ENCODE results near the gene MTHFD2L.

The MTHFD2L gene

DNA sequence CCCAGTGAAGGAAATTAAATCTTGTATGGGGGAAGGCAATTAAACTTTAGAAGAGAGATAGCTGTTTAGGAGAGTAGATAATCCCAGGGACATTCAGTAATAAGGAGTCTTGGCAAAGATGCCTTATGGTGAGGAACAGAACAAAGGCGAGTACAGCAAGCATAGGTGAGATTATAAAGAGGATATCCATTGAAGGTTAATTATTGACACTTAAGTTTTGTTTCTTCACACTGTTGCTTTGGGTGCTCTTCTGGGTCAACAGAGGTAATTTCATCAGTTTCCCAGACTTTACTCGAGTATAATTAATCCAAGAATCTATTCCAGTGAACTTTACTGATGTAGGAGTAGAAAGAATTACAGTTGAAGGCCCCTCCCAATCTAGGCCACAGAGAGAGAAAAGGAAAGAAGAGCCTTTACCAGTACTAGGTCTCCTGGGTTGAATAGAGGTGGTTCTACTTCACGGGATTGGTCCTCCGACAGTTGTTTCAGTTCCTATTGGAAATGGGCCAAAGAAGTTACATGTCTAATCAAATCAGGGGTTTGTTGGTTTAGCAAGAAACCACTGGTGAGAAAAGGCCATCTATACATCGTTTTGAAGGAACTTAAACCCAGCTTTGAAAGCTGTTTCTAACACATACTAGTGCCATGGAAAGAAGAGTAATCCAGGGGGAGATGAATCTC is 177.6 kb downstream of the MTHFD2L start:
- H3K9me3 ChIP-seq (ENCODE audit: control insufficient read depth, insufficient read depth, low read depth, low read length) = no peaks in the 10 kb centered on the region
- H3K4me3 ChIP-seq (ENCODE audit: low read depth, low read length) = no peak overlapping the region
- H3K27ac ChIP-seq (ENCODE audit: extremely low read depth, low read depth, low read length) = no peak overlapping the region
- no peak for TF ChIP-seq ZNF350 (tag by site-specific recombination; IDR thresholded peaks at IDR 0.05)
- TF ChIP-seq ZNF416 (tag by site-specific recombination; IDR thresholded peaks at IDR 0.05) = no peak
- no peak for TF ChIP-seq ZNF707 (tag by site-specific recombination; IDR thresholded peaks at IDR 0.05)
- no peak for TF ChIP-seq ZNF561 (tag by site-specific recombination; IDR thresholded peaks at IDR 0.05; ENCODE audit: borderline replicate concordance)
- TF ChIP-seq, protein P1, sequence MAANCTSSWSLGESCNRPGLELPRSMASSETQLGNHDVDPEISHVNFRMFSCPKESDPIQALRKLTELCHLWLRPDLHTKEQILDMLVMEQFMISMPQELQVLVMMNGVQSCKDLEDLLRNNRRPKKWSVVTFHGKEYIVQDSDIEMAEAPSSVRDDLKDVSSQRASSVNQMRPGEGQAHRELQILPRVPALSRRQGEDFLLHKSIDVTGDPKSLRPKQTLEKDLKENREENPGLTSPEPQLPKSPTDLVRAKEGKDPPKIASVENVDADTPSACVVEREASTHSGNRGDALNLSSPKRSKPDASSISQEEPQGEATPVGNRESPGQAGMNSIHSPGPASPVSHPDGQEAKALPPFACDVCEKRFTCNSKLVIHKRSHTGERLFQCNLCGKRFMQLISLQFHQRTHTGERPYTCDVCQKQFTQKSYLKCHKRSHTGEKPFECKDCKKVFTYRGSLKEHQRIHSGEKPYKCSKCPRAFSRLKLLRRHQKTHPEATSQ (tag by site-specific recombination; IDR thresholded peaks at IDR 0.05) = no peak
- no peak for TF ChIP-seq ZNF138 (tag by site-specific recombination; IDR thresholded peaks at IDR 0.05; ENCODE audit: borderline replicate concordance)
- TF ChIP-seq, protein P2, sequence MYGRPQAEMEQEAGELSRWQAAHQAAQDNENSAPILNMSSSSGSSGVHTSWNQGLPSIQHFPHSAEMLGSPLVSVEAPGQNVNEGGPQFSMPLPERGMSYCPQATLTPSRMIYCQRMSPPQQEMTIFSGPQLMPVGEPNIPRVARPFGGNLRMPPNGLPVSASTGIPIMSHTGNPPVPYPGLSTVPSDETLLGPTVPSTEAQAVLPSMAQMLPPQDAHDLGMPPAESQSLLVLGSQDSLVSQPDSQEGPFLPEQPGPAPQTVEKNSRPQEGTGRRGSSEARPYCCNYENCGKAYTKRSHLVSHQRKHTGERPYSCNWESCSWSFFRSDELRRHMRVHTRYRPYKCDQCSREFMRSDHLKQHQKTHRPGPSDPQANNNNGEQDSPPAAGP (tag by site-specific recombination; IDR thresholded peaks at IDR 0.05) = no peak
- no peak for TF ChIP-seq ZNF658 (tag by site-specific recombination; IDR thresholded peaks at IDR 0.05)
- TF ChIP-seq ZNF654 (tag by site-specific recombination; IDR thresholded peaks at IDR 0.05; ENCODE audit: low read depth) = no peak
- no peak for TF ChIP-seq ZNF354C (tag by site-specific recombination; IDR thresholded peaks at IDR 0.05; ENCODE audit: borderline replicate concordance, low read depth)
- no peak for TF ChIP-seq ZNF121 (tag by site-specific recombination; IDR thresholded peaks at IDR 0.05)
- no peak for TF ChIP-seq ZNF791 (tag by site-specific recombination; IDR thresholded peaks at IDR 0.05)
- TF ChIP-seq ZNF473 (tag by site-specific recombination; IDR thresholded peaks at IDR 0.05) = no peak
- POLR2A ChIA-PET = no interaction called here
- no peaks in the 10 kb centered on the region for H3K36me3 ChIP-seq (ENCODE audit: control insufficient read depth in 2 of 2, insufficient read depth in 1 of 2, low read length in 2 of 2)
- CTCF ChIA-PET = no interaction called here
- no peaks in the 10 kb centered on the region for H3K4me1 ChIP-seq (ENCODE audit: control insufficient read depth, insufficient read depth, low read length)

DNA sequence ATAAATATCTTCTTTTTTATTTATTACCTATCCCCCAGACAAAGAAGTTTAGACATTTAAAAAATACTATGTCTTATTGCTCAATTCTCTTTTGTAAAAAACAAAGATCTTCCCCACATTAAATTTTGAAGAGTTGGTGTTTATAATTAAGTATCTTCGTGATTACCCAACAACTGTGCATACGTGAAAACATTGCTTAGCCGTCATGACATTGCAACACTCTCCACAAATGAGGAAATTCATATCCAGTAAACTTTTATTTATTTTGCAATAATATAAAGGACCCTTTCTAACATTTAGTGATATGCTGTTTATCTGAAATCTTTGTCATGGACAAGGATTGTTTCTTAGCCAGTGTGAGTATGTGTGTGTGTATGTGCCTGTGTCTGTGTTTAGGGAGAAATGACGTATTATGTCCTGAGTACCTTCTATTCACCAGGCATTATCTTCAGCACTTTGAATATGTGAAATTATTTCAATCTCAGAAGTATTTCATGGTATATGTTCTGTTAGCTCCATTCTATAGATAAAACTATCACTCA is 180.9 kb downstream of the MTHFD2L start:
- H3K9me3 ChIP-seq (ENCODE audit: control insufficient read depth, insufficient read depth, low read depth, low read length) = no peaks in the 10 kb centered on the region
- ChIA-PET POLR2A (no interaction called here), CTCF (no interaction called here)
- H3K27ac ChIP-seq (ENCODE audit: extremely low read depth, low read depth, low read length) = no peak overlapping the region
- H3K36me3 ChIP-seq (ENCODE audit: control insufficient read depth in 2 of 2, insufficient read depth in 1 of 2, low read length in 2 of 2) = no peaks in the 10 kb centered on the region
- H3K4me1 ChIP-seq (ENCODE audit: control insufficient read depth, insufficient read depth, low read length) = no peaks in the 10 kb centered on the region
- H3K4me3 ChIP-seq (ENCODE audit: low read depth, low read length) = no peak overlapping the region
- no peak for TF ChIP-seq ZFP3 (tag by site-specific recombination; IDR thresholded peaks at IDR 0.05; ENCODE audit: low read depth)
- TF ChIP-seq ZNF350 (tag by site-specific recombination; IDR thresholded peaks at IDR 0.05) = no peak
- TF ChIP-seq PRDM1 (tag by site-specific recombination; IDR thresholded peaks at IDR 0.05) = no peak
- TF ChIP-seq, protein P3, sequence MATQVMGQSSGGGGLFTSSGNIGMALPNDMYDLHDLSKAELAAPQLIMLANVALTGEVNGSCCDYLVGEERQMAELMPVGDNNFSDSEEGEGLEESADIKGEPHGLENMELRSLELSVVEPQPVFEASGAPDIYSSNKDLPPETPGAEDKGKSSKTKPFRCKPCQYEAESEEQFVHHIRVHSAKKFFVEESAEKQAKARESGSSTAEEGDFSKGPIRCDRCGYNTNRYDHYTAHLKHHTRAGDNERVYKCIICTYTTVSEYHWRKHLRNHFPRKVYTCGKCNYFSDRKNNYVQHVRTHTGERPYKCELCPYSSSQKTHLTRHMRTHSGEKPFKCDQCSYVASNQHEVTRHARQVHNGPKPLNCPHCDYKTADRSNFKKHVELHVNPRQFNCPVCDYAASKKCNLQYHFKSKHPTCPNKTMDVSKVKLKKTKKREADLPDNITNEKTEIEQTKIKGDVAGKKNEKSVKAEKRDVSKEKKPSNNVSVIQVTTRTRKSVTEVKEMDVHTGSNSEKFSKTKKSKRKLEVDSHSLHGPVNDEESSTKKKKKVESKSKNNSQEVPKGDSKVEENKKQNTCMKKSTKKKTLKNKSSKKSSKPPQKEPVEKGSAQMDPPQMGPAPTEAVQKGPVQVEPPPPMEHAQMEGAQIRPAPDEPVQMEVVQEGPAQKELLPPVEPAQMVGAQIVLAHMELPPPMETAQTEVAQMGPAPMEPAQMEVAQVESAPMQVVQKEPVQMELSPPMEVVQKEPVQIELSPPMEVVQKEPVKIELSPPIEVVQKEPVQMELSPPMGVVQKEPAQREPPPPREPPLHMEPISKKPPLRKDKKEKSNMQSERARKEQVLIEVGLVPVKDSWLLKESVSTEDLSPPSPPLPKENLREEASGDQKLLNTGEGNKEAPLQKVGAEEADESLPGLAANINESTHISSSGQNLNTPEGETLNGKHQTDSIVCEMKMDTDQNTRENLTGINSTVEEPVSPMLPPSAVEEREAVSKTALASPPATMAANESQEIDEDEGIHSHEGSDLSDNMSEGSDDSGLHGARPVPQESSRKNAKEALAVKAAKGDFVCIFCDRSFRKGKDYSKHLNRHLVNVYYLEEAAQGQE (tag by site-specific recombination; IDR thresholded peaks at IDR 0.05) = no peak
- TF ChIP-seq ZNF19 (tag by site-specific recombination; IDR thresholded peaks at IDR 0.05; ENCODE audit: low read depth) = no peak
- TF ChIP-seq ZNF366 (tag by site-specific recombination; conservative IDR thresholded peaks at IDR 0.05) = no peak
- TF ChIP-seq ZNF610 (tag by site-specific recombination; IDR thresholded peaks at IDR 0.05; ENCODE audit: borderline replicate concordance) = no peak
- TF ChIP-seq ZBTB21 (tag by site-specific recombination; IDR thresholded peaks at IDR 0.05) = no peak
- no peak for TF ChIP-seq ZNF148 (tag by site-specific recombination; IDR thresholded peaks at IDR 0.05; ENCODE audit: borderline replicate concordance)
- no peak for TF ChIP-seq KLF16 (tag by site-specific recombination; IDR thresholded peaks at IDR 0.05)
- no peak for TF ChIP-seq ZNF704 (tag by site-specific recombination; IDR thresholded peaks at IDR 0.05)
- TF ChIP-seq, protein P4, sequence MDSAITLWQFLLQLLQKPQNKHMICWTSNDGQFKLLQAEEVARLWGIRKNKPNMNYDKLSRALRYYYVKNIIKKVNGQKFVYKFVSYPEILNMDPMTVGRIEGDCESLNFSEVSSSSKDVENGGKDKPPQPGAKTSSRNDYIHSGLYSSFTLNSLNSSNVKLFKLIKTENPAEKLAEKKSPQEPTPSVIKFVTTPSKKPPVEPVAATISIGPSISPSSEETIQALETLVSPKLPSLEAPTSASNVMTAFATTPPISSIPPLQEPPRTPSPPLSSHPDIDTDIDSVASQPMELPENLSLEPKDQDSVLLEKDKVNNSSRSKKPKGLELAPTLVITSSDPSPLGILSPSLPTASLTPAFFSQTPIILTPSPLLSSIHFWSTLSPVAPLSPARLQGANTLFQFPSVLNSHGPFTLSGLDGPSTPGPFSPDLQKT (IDR thresholded peaks at IDR 0.05; ENCODE audit: borderline replicate concordance, low read depth, low read length) = no peak
